Stimulated activated CD4-positive, alpha-beta T cell treated with anti-CD3 and anti-CD28 coated beads, Interleukin-1b, Interleukin-23, amount 100 ng/mL, for 24 hours (primary cell): Measurements from ENCODE around the gene TMEM243.
"Not testable (repeated sequence)": the region's sequence is repeated elsewhere in the genome, so short reads cannot be mapped to it uniquely, and the experiment has no call there.

ENCODE experiments used
- DNase-seq, 4 experiments: peaks; one replicate each; pipeline ENCODE4 v3.0.0-alpha.2; 2020; ENCODE audit warnings: low read depth in 4 of 4, low spot score in 1 of 4

The TMEM243 gene

GRCh38 chr7:87219545-87220025, at the start of gene TMEM243:
TMEM243 (minus strand) TSS chr7:87219732; CDS start chr7:87219503, 229 bp downstream.
- peak; percentile 53 to 73 (median 62) for DNase-seq

GRCh38 chr7:87267239-87267900, 47.8 kb upstream of the TMEM243 start:
- no peak for DNase-seq

GRCh38 chr7:87263537-87263936, 44.0 kb upstream of the TMEM243 start:
- no peak for DNase-seq

- no peak for DNase-seq
Measured at GRCh38 chr7:87253589-87254087, 34.1 kb upstream of the TMEM243 start.

GRCh38 chr7:87245671-87246070, 26.1 kb upstream of the TMEM243 start:
- DNase-seq = not testable (repeated sequence)

GRCh38 chr7:87238464-87239051, 19.0 kb upstream of the TMEM243 start:
- not testable (repeated sequence) for DNase-seq

- no peak for DNase-seq
Measured at GRCh38 chr7:87234949-87235348, 15.4 kb upstream of the TMEM243 start.

- no peak for DNase-seq
Measured at GRCh38 chr7:87231711-87232110, 12.2 kb upstream of the TMEM243 start.

- no peak for DNase-seq
Measured at GRCh38 chr7:87231258-87231657, 11.7 kb upstream of the TMEM243 start.

- DNase-seq = no peak
Measured at GRCh38 chr7:87226495-87226894, 7.0 kb upstream of the TMEM243 start.

- DNase-seq = no peak
Measured at GRCh38 chr7:87225696-87226095, 6.2 kb upstream of the TMEM243 start.

GRCh38 chr7:87223666-87224065, 4.1 kb upstream of the TMEM243 start:
- no peak for DNase-seq

- DNase-seq = no peak
Measured at GRCh38 chr7:87220734-87221215, 1.2 kb upstream of the TMEM243 start.

- peak; percentile 65 to 76 (median 75) for DNase-seq
Measured at GRCh38 chr7:87220026-87220733, 648 bp upstream of the TMEM243 start.

GRCh38 chr7:87218796-87219544, 562 bp downstream of the TMEM243 start:
- peak in 1 of 4 experiments; percentile 9 for DNase-seq

- no peak for DNase-seq
Measured at GRCh38 chr7:87217983-87218653, 1.4 kb downstream of the TMEM243 start.

- peak in 2 of 4 experiments; percentile 16 to 23 for DNase-seq
Measured at GRCh38 chr7:87216701-87217508, 2.6 kb downstream of the TMEM243 start.

GRCh38 chr7:87215046-87215445, 4.5 kb downstream of the TMEM243 start:
- no peak for DNase-seq

GRCh38 chr7:87213811-87214210, 5.7 kb downstream of the TMEM243 start:
- no peak for DNase-seq

GRCh38 chr7:87213252-87213651, 6.3 kb downstream of the TMEM243 start:
- no peak for DNase-seq
